Measurements from ENCODE around the gene POU6F2.

DNA sequence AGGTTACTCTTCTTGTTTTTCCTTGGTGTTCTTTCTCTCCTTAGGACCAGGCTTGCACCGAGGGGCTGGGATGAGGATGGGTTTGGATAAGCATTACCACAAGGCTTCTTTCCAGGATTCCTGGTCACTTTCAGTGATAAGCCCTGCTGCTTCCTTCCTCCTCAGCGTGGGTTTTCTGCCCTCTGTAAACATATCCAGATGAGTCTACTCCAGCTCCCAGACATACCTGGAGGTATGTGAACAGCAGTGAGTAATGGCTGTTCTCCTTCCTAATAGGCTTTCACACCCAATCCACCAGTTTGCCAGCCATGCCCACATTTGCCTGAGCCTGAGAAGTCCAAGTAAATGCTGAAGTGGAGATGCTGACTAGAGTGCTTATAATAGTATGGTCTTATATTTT is 358.7 kb downstream of the POU6F2 start:
- TF ChIP-seq, protein P1, sequence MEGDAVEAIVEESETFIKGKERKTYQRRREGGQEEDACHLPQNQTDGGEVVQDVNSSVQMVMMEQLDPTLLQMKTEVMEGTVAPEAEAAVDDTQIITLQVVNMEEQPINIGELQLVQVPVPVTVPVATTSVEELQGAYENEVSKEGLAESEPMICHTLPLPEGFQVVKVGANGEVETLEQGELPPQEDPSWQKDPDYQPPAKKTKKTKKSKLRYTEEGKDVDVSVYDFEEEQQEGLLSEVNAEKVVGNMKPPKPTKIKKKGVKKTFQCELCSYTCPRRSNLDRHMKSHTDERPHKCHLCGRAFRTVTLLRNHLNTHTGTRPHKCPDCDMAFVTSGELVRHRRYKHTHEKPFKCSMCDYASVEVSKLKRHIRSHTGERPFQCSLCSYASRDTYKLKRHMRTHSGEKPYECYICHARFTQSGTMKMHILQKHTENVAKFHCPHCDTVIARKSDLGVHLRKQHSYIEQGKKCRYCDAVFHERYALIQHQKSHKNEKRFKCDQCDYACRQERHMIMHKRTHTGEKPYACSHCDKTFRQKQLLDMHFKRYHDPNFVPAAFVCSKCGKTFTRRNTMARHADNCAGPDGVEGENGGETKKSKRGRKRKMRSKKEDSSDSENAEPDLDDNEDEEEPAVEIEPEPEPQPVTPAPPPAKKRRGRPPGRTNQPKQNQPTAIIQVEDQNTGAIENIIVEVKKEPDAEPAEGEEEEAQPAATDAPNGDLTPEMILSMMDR (IDR thresholded peaks at IDR 0.05): no peak
- TF ChIP-seq POLR2A (IDR thresholded peaks at IDR 0.05) (no peak), POLR2AphosphoS5 (IDR thresholded peaks at IDR 0.05) (no peak)
